Measurements from ENCODE around the gene SPRY4. TPM values are rescaled to one million over a fixed set of nuclear protein-coding genes. Genes with fewer than 3 reads are reported as not detected.

The SPRY4 gene
- total and polyA plus RNA-seq, 8 donors, result 1.3 to 13.6 (median 7.3) TPM

- H3K36me3 ChIP-seq, result peaks cover 0 to 42% (median 29%) of the 10 kb centered on the region in 4 donors
- H3K27ac ChIP-seq, result no peak overlapping the region
- H3K4me3 ChIP-seq, result no peak overlapping the region
- no peaks in the 10 kb centered on the region for H3K27me3 ChIP-seq
- intact Hi-C loops (cut with DNase I; ENCODE audit: low total_unique reads), result no loop called here
- H3K4me1 ChIP-seq, result peaks cover 11 to 47% (median 32%) of the 10 kb centered on the region in 4 donors
- TF ChIP-seq CTCF (IDR thresholded peaks at IDR 0.05), result no peak
- TF ChIP-seq POLR2A (IDR thresholded peaks at IDR 0.05), result no peak
- no peak for TF ChIP-seq EP300 (IDR thresholded peaks at IDR 0.05)
- no peak for TF ChIP-seq POLR2AphosphoS5 (IDR thresholded peaks at IDR 0.05)
- DNase-seq, result no peak
- WGBS, 5 donors, result 73 to 85% (median 82%) methylated on average over 10 of the region's 10 CpGs
- no peaks in the 10 kb centered on the region for H3K9me3 ChIP-seq
Measured at GRCh38 chr5:142313275-142313674, 11.5 kb downstream of the SPRY4 start.

- DNase-seq, result no peak
- intact Hi-C loops (cut with DNase I; ENCODE audit: low total_unique reads), result no loop called here
- Histone ChIP-seq H3K4me1 (peaks cover 11 to 39% (median 26%) of the 10 kb centered on the region in 4 donors), H3K27ac (no peak overlapping the region), H3K36me3 (peaks cover 0 to 42% (median 29%) of the 10 kb centered on the region in 4 donors), H3K27me3 (no peaks in the 10 kb centered on the region), H3K9me3 (no peaks in the 10 kb centered on the region), H3K4me3 (no peak overlapping the region)
- TF ChIP-seq CTCF (IDR thresholded peaks at IDR 0.05), result no peak
- no peak for TF ChIP-seq POLR2AphosphoS5 (IDR thresholded peaks at IDR 0.05)
- TF ChIP-seq EP300 (IDR thresholded peaks at IDR 0.05), result no peak
- TF ChIP-seq POLR2A (IDR thresholded peaks at IDR 0.05), result no peak
- WGBS, 5 donors, result 81 to 92% (median 85%) methylated on average over 5 of the region's 5 CpGs
Measured at GRCh38 chr5:142312399-142312798, 12.4 kb downstream of the SPRY4 start.

GRCh38 chr5:142311725-142312124 is 13.1 kb downstream of the SPRY4 start:
- H3K27me3 ChIP-seq, result no peaks in the 10 kb centered on the region
- no peak overlapping the region for H3K4me3 ChIP-seq
- H3K36me3 ChIP-seq, result peaks cover 0 to 42% (median 29%) of the 10 kb centered on the region in 4 donors
- no peak overlapping the region for H3K27ac ChIP-seq
- 61 to 75% (median 68%) methylated on average over 7 of the region's 7 CpGs for WGBS, 5 donors
- TF ChIP-seq EP300 (IDR thresholded peaks at IDR 0.05), result no peak
- TF ChIP-seq POLR2AphosphoS5 (IDR thresholded peaks at IDR 0.05), result no peak
- TF ChIP-seq CTCF (IDR thresholded peaks at IDR 0.05), result no peak
- TF ChIP-seq POLR2A (IDR thresholded peaks at IDR 0.05), result no peak
- no peaks in the 10 kb centered on the region for H3K9me3 ChIP-seq
- peaks cover 11 to 33% (median 20%) of the 10 kb centered on the region in 4 donors for H3K4me1 ChIP-seq
- DNase-seq, result no peak
- intact Hi-C loops (cut with DNase I; ENCODE audit: low total_unique reads), result no loop called here

- Histone ChIP-seq H3K4me1 (peaks cover 3 to 24% (median 13%) of the 10 kb centered on the region in 4 donors), H3K9me3 (no peaks in the 10 kb centered on the region), H3K36me3 (peaks cover 0 to 42% (median 29%) of the 10 kb centered on the region in 4 donors), H3K4me3 (no peak overlapping the region), H3K27me3 (no peaks in the 10 kb centered on the region), H3K27ac (no peak overlapping the region)
- no peak for TF ChIP-seq POLR2A (IDR thresholded peaks at IDR 0.05)
- TF ChIP-seq POLR2AphosphoS5 (IDR thresholded peaks at IDR 0.05), result no peak
- TF ChIP-seq CTCF (IDR thresholded peaks at IDR 0.05), result no peak
- TF ChIP-seq EP300 (IDR thresholded peaks at IDR 0.05), result no peak
- DNase-seq, result no peak
- intact Hi-C loops (cut with DNase I; ENCODE audit: low total_unique reads), result no loop called here
- WGBS, 5 donors, result 82 to 91% (median 90%) methylated on average over 9 of the region's 9 CpGs
Measured at GRCh38 chr5:142310803-142311202, 14.0 kb downstream of the SPRY4 start.

All from stomach (tissue), 9 donors.